Activated naive CD8-positive, alpha-beta T cell treated with anti-CD3 and anti-CD28 coated beads, Interleukin-2, amount 10 ng/mL, durations not matched to agents 7 days and 5 days (primary cell): Measurements from ENCODE around the gene ZNF418. TPM values are rescaled to one million over a fixed set of nuclear protein-coding genes. Genes with fewer than 3 reads are reported as not detected.
"Not testable (repeated sequence)": the region's sequence is repeated elsewhere in the genome, so short reads cannot be mapped to it uniquely, and the experiment has no call there.

Experiments
- ATAC-seq: fragments of 150-1000 bp; cut with Tn5 transposase; one replicate; pipeline ENCODE4 v1.10.0; 2021; ENCODE audit warnings: low read depth, moderate library complexity
- POLR2A ChIA-PET: fragments of 350-600 bp; sonication (Branson Sonifier 250); formaldehyde crosslinking; loops from one replicate; lab custom pipeline; 2021; ENCODE audit warnings: antibody characterized with exemption; lab: Charles Lee
- DNase-seq: peaks from one replicate; pipeline ENCODE4 v3.0.0; 2021
- H3K27ac Mint-ChIP-seq: one replicate; pipeline ENCODE4 v1.8.0; 2022; ENCODE audit warnings: mild to moderate bottlenecking, mixed read lengths
- H3K27me3 Mint-ChIP-seq: one replicate; pipeline ENCODE4 v1.8.0; 2022; ENCODE audit warnings: mild to moderate bottlenecking, moderate library complexity, mixed read lengths
- H3K36me3 Mint-ChIP-seq: one replicate; pipeline ENCODE4 v1.8.0; 2021; ENCODE audit warnings: mild to moderate bottlenecking, mixed read lengths
- H3K4me1 Mint-ChIP-seq: one replicate; pipeline ENCODE4 v1.8.0; 2021; ENCODE audit warnings: mixed read lengths
- H3K4me3 Mint-ChIP-seq: one replicate; pipeline ENCODE4 v1.8.0; 2022; ENCODE audit warnings: mild to moderate bottlenecking, moderate library complexity, mixed read lengths
- H3K9me3 Mint-ChIP-seq: one replicate; pipeline ENCODE4 v1.8.0; 2021; ENCODE audit warnings: mixed read lengths
- total RNA-seq, 2 experiments: library from RNA; stranded (reverse); gene quantifications; one replicate each; pipeline ENCODE4 v1.2.3, GENCODE V29; 2021

The ZNF418 gene
- total RNA-seq, 2 experiments from 2014 or later: 14.8 to 16.8 TPM

GRCh38 chr19:57927587-57927986 lies 7.6 kb downstream of the ZNF418 start:
- Mint-ChIP-seq H3K9me3 (peaks cover 33% of the 10 kb centered on the region), H3K27me3 (no peaks in the 10 kb centered on the region), H3K4me3 (no peak overlapping the region), H3K4me1 (no peaks in the 10 kb centered on the region), H3K36me3 (peaks cover 65% of the 10 kb centered on the region), H3K27ac (no peak overlapping the region)
- ATAC-seq (no peak), DNase-seq (no peak)
- POLR2A ChIA-PET: no interaction called here

- Mint-ChIP-seq H3K27ac (peak within 1 kb of the TSS; percentile 98), H3K4me3 (peak within 1 kb of the TSS; percentile 95), H3K9me3 (peaks cover 21% of the 10 kb centered on the region), H3K36me3 (peaks cover 67% of the 10 kb centered on the region), H3K4me1 (peaks cover 20% of the 10 kb centered on the region)
- DNase-seq: peak; percentile 78
- not testable (repeated sequence) for H3K27me3 Mint-ChIP-seq
- POLR2A ChIA-PET: interaction anchor here (0.8 to 1.9 kb wide), 12 partner anchors 19 to 430 kb away, joined by 3 to 11 read pairs (median 6); partner anchors contain the start of genes ZNF134, ZNF135, ZNF418 and ZNF551
- ATAC-seq: peak; percentile 97
Measured at GRCh38 chr19:57916168-57916995, 18.8 kb downstream of the ZNF418 start, which contains the start of gene ZNF417. Gene ZNF417, minus strand, starts transcription at chr19:57916592. Its CDS starts 181 bp downstream, at chr19:57916411.

GRCh38 chr19:57914531-57914930 lies 20.7 kb downstream of the ZNF418 start:
- H3K4me3 Mint-ChIP-seq: peak overlapping the region; percentile 18
- DNase-seq (no peak), ATAC-seq (no peak)
- H3K36me3 Mint-ChIP-seq: peaks cover 69% of the 10 kb centered on the region
- peaks cover 24% of the 10 kb centered on the region for H3K9me3 Mint-ChIP-seq
- no peak overlapping the region for H3K27ac Mint-ChIP-seq
- no peaks in the 10 kb centered on the region for H3K27me3 Mint-ChIP-seq
- POLR2A ChIA-PET: interaction anchor here (0.6 kb wide), 1 partner anchor 578 kb away, joined by 3 read pairs; no protein-coding TSS in a partner anchor
- H3K4me1 Mint-ChIP-seq: peaks cover 20% of the 10 kb centered on the region

- Mint-ChIP-seq H3K36me3 (peaks cover 64% of the 10 kb centered on the region), H3K27ac (no peak overlapping the region), H3K9me3 (peaks cover 16% of the 10 kb centered on the region), H3K27me3 (no peaks in the 10 kb centered on the region), H3K4me1 (peaks cover 5% of the 10 kb centered on the region), H3K4me3 (no peak overlapping the region)
- no peak for ATAC-seq
- DNase-seq: no peak
- POLR2A ChIA-PET: no interaction called here
Measured at GRCh38 chr19:57907394-57907793, 27.8 kb downstream of the ZNF418 start.

GRCh38 chr19:57905258-57905657 lies 29.9 kb downstream of the ZNF418 start:
- Mint-ChIP-seq H3K4me3 (no peak overlapping the region), H3K27me3 (no peaks in the 10 kb centered on the region), H3K27ac (no peak overlapping the region), H3K4me1 (peaks cover 5% of the 10 kb centered on the region), H3K9me3 (peaks cover 8% of the 10 kb centered on the region), H3K36me3 (peaks cover 52% of the 10 kb centered on the region)
- ATAC-seq (no peak), DNase-seq (no peak)
- POLR2A ChIA-PET: no interaction called here

- POLR2A ChIA-PET: no interaction called here
- H3K27me3 Mint-ChIP-seq: no peaks in the 10 kb centered on the region
- H3K27ac Mint-ChIP-seq: peak overlapping the region; percentile 25
- peaks cover 43% of the 10 kb centered on the region for H3K36me3 Mint-ChIP-seq
- ATAC-seq (no peak), DNase-seq (no peak)
- peaks cover 5% of the 10 kb centered on the region for H3K4me1 Mint-ChIP-seq
- H3K9me3 Mint-ChIP-seq: peaks cover 8% of the 10 kb centered on the region
- H3K4me3 Mint-ChIP-seq: no peak overlapping the region
Measured at GRCh38 chr19:57903618-57904184, 31.5 kb downstream of the ZNF418 start.

- ATAC-seq: no peak
- no peak for DNase-seq
- peaks cover 23% of the 10 kb centered on the region for H3K36me3 Mint-ChIP-seq
- peaks cover 5% of the 10 kb centered on the region for H3K4me1 Mint-ChIP-seq
- H3K27me3 Mint-ChIP-seq: no peaks in the 10 kb centered on the region
- no peaks in the 10 kb centered on the region for H3K9me3 Mint-ChIP-seq
- H3K4me3 Mint-ChIP-seq: no peak overlapping the region
- POLR2A ChIA-PET: no interaction called here
- no peak overlapping the region for H3K27ac Mint-ChIP-seq
Measured at GRCh38 chr19:57900311-57900710, 34.9 kb downstream of the ZNF418 start.

- H3K27ac Mint-ChIP-seq: not testable (repeated sequence)
- POLR2A ChIA-PET: interaction anchor here (0.6 kb wide), 1 partner anchor 461 kb away, joined by 3 read pairs; no protein-coding TSS in a partner anchor
- H3K36me3 Mint-ChIP-seq: peaks cover 28% of the 10 kb centered on the region
Measured at GRCh38 chr19:57890706-57891105, 44.5 kb downstream of the ZNF418 start.

GRCh38 chr19:57888560-57889231 lies 46.5 kb downstream of the ZNF418 start, which contains the start of gene ZNF814:
Gene ZNF814, minus strand, starts transcription at chr19:57889037. Its CDS starts 235 bp downstream, at chr19:57888802.
- Mint-ChIP-seq H3K27me3 (no peaks in the 10 kb centered on the region), H3K4me1 (peaks cover 18% of the 10 kb centered on the region), H3K4me3 (peak within 1 kb of the TSS; percentile 93), H3K36me3 (peaks cover 44% of the 10 kb centered on the region), H3K27ac (peak within 1 kb of the TSS; percentile 89), H3K9me3 (peaks cover 20% of the 10 kb centered on the region)
- POLR2A ChIA-PET: interaction anchor here (0.9 to 2.9 kb wide), 4 partner anchors 28 to 296 kb away, joined by 3 to 12 read pairs (median 8); partner anchors contain the start of genes ZNF417 and ZNF776
- DNase-seq (peak; percentile 87), ATAC-seq (peak; percentile 89)

More at GRCh38 chr19:57890706-57891105, 44.5 kb downstream of the ZNF418 start:
- ATAC-seq, H3K4me3 Mint-ChIP-seq, DNase-seq, H3K27me3 Mint-ChIP-seq: not testable (repeated sequence)
- Mint-ChIP-seq H3K4me1 (peaks cover 18% of the 10 kb centered on the region), H3K9me3 (peaks cover 12% of the 10 kb centered on the region)

- ATAC-seq (no peak), DNase-seq (no peak)
- H3K4me3 Mint-ChIP-seq: peak overlapping the region; percentile 93
- H3K4me1 Mint-ChIP-seq: peaks cover 18% of the 10 kb centered on the region
- H3K27ac Mint-ChIP-seq: peak overlapping the region; percentile 89
- peaks cover 50% of the 10 kb centered on the region for H3K36me3 Mint-ChIP-seq
- H3K27me3 Mint-ChIP-seq: no peaks in the 10 kb centered on the region
- POLR2A ChIA-PET: interaction anchor here (0.9 to 2.9 kb wide), 5 partner anchors 28 to 453 kb away, joined by 3 to 12 read pairs (median 7); partner anchors contain the start of genes ZNF417 and ZNF776
- H3K9me3 Mint-ChIP-seq: peaks cover 20% of the 10 kb centered on the region
Measured at GRCh38 chr19:57888107-57888559, 47.1 kb downstream of the ZNF418 start.

- peaks cover 18% of the 10 kb centered on the region for H3K4me1 Mint-ChIP-seq
- peaks cover 21% of the 10 kb centered on the region for H3K9me3 Mint-ChIP-seq
- POLR2A ChIA-PET: interaction anchor here (0.9 to 2.9 kb wide), 4 partner anchors 29 to 452 kb away, joined by 3 to 12 read pairs (median 8); partner anchors contain the start of genes ZNF417 and ZNF776
- peaks cover 57% of the 10 kb centered on the region for H3K36me3 Mint-ChIP-seq
- no peaks in the 10 kb centered on the region for H3K27me3 Mint-ChIP-seq
- ATAC-seq (no peak), DNase-seq (no peak)
- H3K4me3 Mint-ChIP-seq: peak overlapping the region; percentile 93
- peak overlapping the region; percentile 89 for H3K27ac Mint-ChIP-seq
Measured at GRCh38 chr19:57887195-57887941, 47.8 kb downstream of the ZNF418 start.

- Mint-ChIP-seq H3K36me3 (peaks cover 55% of the 10 kb centered on the region), H3K9me3 (peaks cover 19% of the 10 kb centered on the region), H3K4me1 (peaks cover 18% of the 10 kb centered on the region), H3K27me3 (no peaks in the 10 kb centered on the region), H3K27ac (no peak overlapping the region), H3K4me3 (no peak overlapping the region)
- DNase-seq (no peak), ATAC-seq (no peak)
- POLR2A ChIA-PET: no interaction called here
Measured at GRCh38 chr19:57886046-57886445, 49.2 kb downstream of the ZNF418 start.
